K562 (cell line): ENCODE results near the gene CREB3L1. TPM values are rescaled to one million over a fixed set of nuclear protein-coding genes. Genes with fewer than 3 reads are reported as not detected.

Experiments
- CREB1 ChIP-seq, 2 experiments: sonication (generic) in 1 of 2; formaldehyde crosslinking in 1 of 2; IDR thresholded peaks; 2 replicates each; pipeline versions ENCODE4 v1.6.1 to v1.8.0; 2012 to 2022; ENCODE audit warnings: inconsistent platforms in 1 of 2, mild to moderate bottlenecking in 1 of 2, missing genetic modification reagents in 1 of 2, moderate library complexity in 1 of 2
- KLF13 ChIP-seq: fragments of 450-650 bp; IDR thresholded peaks from 2 replicates; pipeline ENCODE4 v1.6.1; 2016; ENCODE audit warnings: missing genetic modification characterization, low read depth, mild to moderate bottlenecking, missing compliant biosample characterization, moderate library complexity, borderline replicate concordance
- NR1H2 ChIP-seq: sonication (generic); formaldehyde crosslinking; IDR thresholded peaks from 2 replicates; pipeline ENCODE4 v1.4.0; 2020; ENCODE audit warnings: mild to moderate bottlenecking, missing genetic modification reagents
- NR2C2 ChIP-seq, 2 experiments: fragments of 200-800 bp in 1 of 2; sonication (Bioruptor generic) in 1 of 2; sonication (generic) in 1 of 2; formaldehyde crosslinking in 1 of 2; IDR thresholded peaks; 2 replicates each; pipeline versions ENCODE4 v1.6.1 to v1.8.0; 2016 to 2022; ENCODE audit warnings: mild to moderate bottlenecking in 1 of 2, missing compliant biosample characterization in 1 of 2, missing genetic modification characterization in 1 of 2, missing genetic modification reagents in 1 of 2
- NR4A1 ChIP-seq, 2 experiments: fragments of 250-450 bp in 1 of 2; fragments of 450-650 bp in 1 of 2; sonication (Bioruptor Pico) in 1 of 2; IDR thresholded peaks; 2 replicates each; pipeline versions ENCODE4 v1.4.0 to v1.6.1; 2016 to 2020; ENCODE audit warnings: mild to moderate bottlenecking in 2 of 2, missing compliant biosample characterization in 1 of 2, missing genetic modification characterization in 1 of 2, moderate library complexity in 1 of 2
- RB1 ChIP-seq: fragments of 450-650 bp; IDR thresholded peaks from 2 replicates; pipeline ENCODE4 v1.6.1; 2017; ENCODE audit warnings: low read depth, mild to moderate bottlenecking
- RERE ChIP-seq: sonication (generic); formaldehyde crosslinking; IDR thresholded peaks from 2 replicates; pipeline ENCODE4 v1.8.0; 2023; ENCODE audit warnings: missing genetic modification reagents, mild to moderate bottlenecking, borderline replicate concordance
- SAP30 ChIP-seq: fragments of 200-600 bp; sonication (generic); IDR thresholded peaks from 2 replicates; pipeline ENCODE4 v1.6.1; 2012; ENCODE audit warnings: borderline replicate concordance, low read depth, mild to moderate bottlenecking, moderate library complexity, low read length, control low read depth, inconsistent platforms; ENCODE audit not compliant: insufficient read depth, poor library complexity, severe bottlenecking
- XRCC4 ChIP-seq: IDR thresholded peaks from one replicate; pipeline ENCODE4 v1.6.1; 2011; ENCODE audit not compliant: insufficient read depth, insufficient read length; ENCODE audit errors: extremely low read depth
- YBX1 ChIP-seq: fragments of 450-650 bp; IDR thresholded peaks from 2 replicates; pipeline ENCODE4 v1.7.1; 2016; ENCODE audit warnings: mild to moderate bottlenecking
- ZFP30 ChIP-seq: fragments of 250-450 bp; sonication (Bioruptor Pico); IDR thresholded peaks from 2 replicates; pipeline ENCODE4 v1.8.0; 2022; ENCODE audit warnings: moderate library complexity, mild to moderate bottlenecking, inconsistent platforms, borderline replicate concordance
- ZNF3 ChIP-seq: fragments of 250-450 bp; sonication (Bioruptor Pico); IDR thresholded peaks from 2 replicates; pipeline ENCODE4 v1.5.0; 2021; ENCODE audit warnings: mild to moderate bottlenecking, moderate library complexity
- ZNF589 ChIP-seq: fragments of 200-800 bp; sonication (Bioruptor generic); IDR thresholded peaks from 2 replicates; pipeline ENCODE4 v1.6.1; 2016; ENCODE audit warnings: low read depth, missing genetic modification characterization, missing compliant biosample characterization
- polyA plus RNA-seq, 8 experiments: library from polyadenylated mRNA; depleted of rRNA in 4 of 8; stranded (reverse) in 5 of 8; unstranded in 3 of 8; fragments of >200 nt; fragmentation: Nextera tagmentation in 2 of 8; fragmentation: Illumina TruSeq in 1 of 8; extraction: Ambion mirVana in 2 of 8; extraction: Trizol in 1 of 8; gene quantifications; 2 replicates each; pipeline versions ENCODE4 v1.2.1 to v1.2.3, GENCODE V29; 2011 to 2014; ENCODE audit warnings: inconsistent platforms in 1 of 8, missing spikeins in 1 of 8
- total RNA-seq, 7 experiments: library from RNA; depleted of rRNA in 6 of 7; stranded (reverse); fragments of >200 nt in 6 of 7; fragmentation: Illumina TruSeq in 2 of 7; extraction: Trizol in 2 of 7; gene quantifications; 2 replicates each; pipeline versions ENCODE4 v1.2.1 to v1.2.3, GENCODE V29; 2011 to 2021; ENCODE audit warnings: low replicate concordance in 1 of 7
- TF ChIP-seq, protein P1 (sequence below): fragments of 250-450 bp; sonication (Bioruptor Pico); IDR thresholded peaks from 2 replicates; pipeline ENCODE4 v1.8.0; 2022; ENCODE audit warnings: moderate library complexity, mild to moderate bottlenecking, inconsistent platforms
- TF ChIP-seq, protein P2 (sequence below): fragments of 250-450 bp; sonication (Bioruptor Pico); IDR thresholded peaks from 2 replicates; pipeline ENCODE4 v1.9.0; 2021; ENCODE audit warnings: mild to moderate bottlenecking, inconsistent platforms

Gene CREB3L1
- total and polyA plus RNA-seq, 9 of the 15 experiments (the other 6 are each of a cell fraction or from before 2014, with no cell fraction given) = 1.2 to 27.6 (median 3.7) TPM

GRCh38 chr11:46238078-46238966 is 39.1 kb upstream of the CREB3L1 start (continued):
- TF ChIP-seq, protein P1, sequence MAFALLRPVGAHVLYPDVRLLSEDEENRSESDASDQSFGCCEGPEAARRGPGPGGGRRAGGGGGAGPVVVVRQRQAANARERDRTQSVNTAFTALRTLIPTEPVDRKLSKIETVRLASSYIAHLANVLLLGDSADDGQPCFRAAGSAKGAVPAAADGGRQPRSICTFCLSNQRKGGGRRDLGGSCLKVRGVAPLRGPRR (CRISPR knock-in tag) = peak; percentile 70; the same call in 1 of the 2 replicates
- 0 out of 2 replicates have a peak, but pooled peaks have one; percentile 72 for TF ChIP-seq RERE (CRISPR knock-in tag)
- TF ChIP-seq ZFP30 (CRISPR knock-in tag) = no peak
- TF ChIP-seq NR4A1 (CRISPR knock-in tag; IDR thresholded peaks at IDR 0.05) = no peak
- peak; percentile 21; the same call in 1 of the 2 replicates for TF ChIP-seq NR4A1 (tag; IDR thresholded peaks at IDR 0.05)
- TF ChIP-seq YBX1 = no peak
- TF ChIP-seq RB1 = peak; percentile 68
- no peak for TF ChIP-seq KLF13 (tag)
- peak; percentile 54; the same call in 1 of the 2 replicates for TF ChIP-seq ZNF589 (CRISPR knock-in tag)
- TF ChIP-seq NR2C2 (CRISPR knock-in tag; IDR thresholded peaks at IDR 0.05) = no peak
- 0 out of 2 replicates have a peak, but pooled peaks have one; percentile 4 for TF ChIP-seq NR2C2 (tag; IDR thresholded peaks at IDR 0.05)
- peak; percentile 77 for TF ChIP-seq CREB1 (IDR thresholded peaks at IDR 0.05)
- TF ChIP-seq CREB1 (CRISPR knock-in tag; IDR thresholded peaks at IDR 0.05) = peak; percentile 89
- no peak for TF ChIP-seq NR1H2 (CRISPR knock-in tag)
- TF ChIP-seq, protein P2, sequence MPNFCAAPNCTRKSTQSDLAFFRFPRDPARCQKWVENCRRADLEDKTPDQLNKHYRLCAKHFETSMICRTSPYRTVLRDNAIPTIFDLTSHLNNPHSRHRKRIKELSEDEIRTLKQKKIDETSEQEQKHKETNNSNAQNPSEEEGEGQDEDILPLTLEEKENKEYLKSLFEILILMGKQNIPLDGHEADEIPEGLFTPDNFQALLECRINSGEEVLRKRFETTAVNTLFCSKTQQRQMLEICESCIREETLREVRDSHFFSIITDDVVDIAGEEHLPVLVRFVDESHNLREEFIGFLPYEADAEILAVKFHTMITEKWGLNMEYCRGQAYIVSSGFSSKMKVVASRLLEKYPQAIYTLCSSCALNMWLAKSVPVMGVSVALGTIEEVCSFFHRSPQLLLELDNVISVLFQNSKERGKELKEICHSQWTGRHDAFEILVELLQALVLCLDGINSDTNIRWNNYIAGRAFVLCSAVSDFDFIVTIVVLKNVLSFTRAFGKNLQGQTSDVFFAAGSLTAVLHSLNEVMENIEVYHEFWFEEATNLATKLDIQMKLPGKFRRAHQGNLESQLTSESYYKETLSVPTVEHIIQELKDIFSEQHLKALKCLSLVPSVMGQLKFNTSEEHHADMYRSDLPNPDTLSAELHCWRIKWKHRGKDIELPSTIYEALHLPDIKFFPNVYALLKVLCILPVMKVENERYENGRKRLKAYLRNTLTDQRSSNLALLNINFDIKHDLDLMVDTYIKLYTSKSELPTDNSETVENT (CRISPR knock-in tag) = peak; percentile 80
- no peak for TF ChIP-seq XRCC4
- no peak for TF ChIP-seq ZNF3 (CRISPR knock-in tag)
- peak; percentile 41 for TF ChIP-seq SAP30
